SK-N-SH (cell line): ENCODE results near the gene FAM241A.

Experiments used
- ELF1 ChIP-seq: IDR thresholded peaks from 2 replicates; pipeline ENCODE4 v1.4.0; 2012
- EP300 ChIP-seq, 2 experiments: IDR thresholded peaks; 2 replicates each; pipeline versions ENCODE4 v1.4.0 to v1.6.1; 2012; ENCODE audit warnings: borderline replicate concordance in 1 of 2, low read depth in 1 of 2, low read length in 1 of 2
- EZH2phosphoT487 ChIP-seq: fragments of 200-600 bp; sonication (generic); IDR thresholded peaks from 2 replicates; pipeline ENCODE4 v1.6.1; 2017; ENCODE audit warnings: low read depth, mixed run types, mild to moderate bottlenecking, antibody characterized with exemption, moderate library complexity, borderline replicate concordance
- FOXJ3 ChIP-seq: sonication (generic); formaldehyde crosslinking; IDR thresholded peaks from 2 replicates; pipeline ENCODE4 v1.5.1; 2020; ENCODE audit warnings: mild to moderate bottlenecking, missing genetic modification reagents
- FOXM1 ChIP-seq: IDR thresholded peaks from 2 replicates; pipeline ENCODE4 v1.4.0; 2012; ENCODE audit warnings: low read depth, mild to moderate bottlenecking
- JUND ChIP-seq: IDR thresholded peaks from 2 replicates; pipeline ENCODE4 v1.4.0; 2012
- NRF1 ChIP-seq: IDR thresholded peaks from 2 replicates; pipeline ENCODE4 v1.6.1; 2012; ENCODE audit warnings: low read depth, mild to moderate bottlenecking, low read length
- RFX5 ChIP-seq: IDR thresholded peaks from 2 replicates; pipeline ENCODE4 v1.6.1; 2012; ENCODE audit warnings: mild to moderate bottlenecking, improper control_type of control experiment, low read length
- TAF1 ChIP-seq: IDR thresholded peaks from 2 replicates; pipeline ENCODE4 v1.6.1; 2012; ENCODE audit warnings: low read depth, mild to moderate bottlenecking, low read length, moderate library complexity, borderline replicate concordance
- TCF12 ChIP-seq: IDR thresholded peaks from 2 replicates; pipeline ENCODE4 v1.4.0; 2012
- TEAD4 ChIP-seq: IDR thresholded peaks from 2 replicates; pipeline ENCODE4 v1.4.0; 2012; ENCODE audit warnings: mild to moderate bottlenecking, borderline replicate concordance; ENCODE audit not compliant: insufficient read depth
- TF ChIP-seq, protein P1 (sequence below): fragments of 200-600 bp; sonication (generic); IDR thresholded peaks from 2 replicates; pipeline ENCODE4 v1.6.1; 2017; ENCODE audit warnings: antibody characterized with exemption, mild to moderate bottlenecking, moderate library complexity
- TF ChIP-seq, protein P2 (sequence below): IDR thresholded peaks from 2 replicates; pipeline ENCODE4 v1.4.0; 2012; ENCODE audit warnings: low read depth

- TF ChIP-seq TEAD4, result no peak
- TF ChIP-seq EP300 (IDR thresholded peaks at IDR 0.05; ENCODE audit: borderline replicate concordance in 1 of 2, low read depth in 1 of 2, low read length in 1 of 2), result no peak
- no peak for TF ChIP-seq FOXM1
- no peak for TF ChIP-seq ELF1
- no peak for TF ChIP-seq JUND
- no peak for TF ChIP-seq TAF1
- TF ChIP-seq, protein P1, sequence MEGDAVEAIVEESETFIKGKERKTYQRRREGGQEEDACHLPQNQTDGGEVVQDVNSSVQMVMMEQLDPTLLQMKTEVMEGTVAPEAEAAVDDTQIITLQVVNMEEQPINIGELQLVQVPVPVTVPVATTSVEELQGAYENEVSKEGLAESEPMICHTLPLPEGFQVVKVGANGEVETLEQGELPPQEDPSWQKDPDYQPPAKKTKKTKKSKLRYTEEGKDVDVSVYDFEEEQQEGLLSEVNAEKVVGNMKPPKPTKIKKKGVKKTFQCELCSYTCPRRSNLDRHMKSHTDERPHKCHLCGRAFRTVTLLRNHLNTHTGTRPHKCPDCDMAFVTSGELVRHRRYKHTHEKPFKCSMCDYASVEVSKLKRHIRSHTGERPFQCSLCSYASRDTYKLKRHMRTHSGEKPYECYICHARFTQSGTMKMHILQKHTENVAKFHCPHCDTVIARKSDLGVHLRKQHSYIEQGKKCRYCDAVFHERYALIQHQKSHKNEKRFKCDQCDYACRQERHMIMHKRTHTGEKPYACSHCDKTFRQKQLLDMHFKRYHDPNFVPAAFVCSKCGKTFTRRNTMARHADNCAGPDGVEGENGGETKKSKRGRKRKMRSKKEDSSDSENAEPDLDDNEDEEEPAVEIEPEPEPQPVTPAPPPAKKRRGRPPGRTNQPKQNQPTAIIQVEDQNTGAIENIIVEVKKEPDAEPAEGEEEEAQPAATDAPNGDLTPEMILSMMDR, result no peak
- TF ChIP-seq, protein P2, sequence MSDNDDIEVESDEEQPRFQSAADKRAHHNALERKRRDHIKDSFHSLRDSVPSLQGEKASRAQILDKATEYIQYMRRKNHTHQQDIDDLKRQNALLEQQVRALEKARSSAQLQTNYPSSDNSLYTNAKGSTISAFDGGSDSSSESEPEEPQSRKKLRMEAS, result no peak
- no peak for TF ChIP-seq TCF12
- no peak for TF ChIP-seq RFX5
- no peak for TF ChIP-seq NRF1
- TF ChIP-seq FOXJ3 (CRISPR knock-in tag), result no peak
- TF ChIP-seq EZH2phosphoT487, result no peak
Observed at GRCh38 chr4:112185740-112186670, 40.8 kb downstream of the FAM241A start.
